ENCODE results near the gene UTS2B.

Gene UTS2B

DNA sequence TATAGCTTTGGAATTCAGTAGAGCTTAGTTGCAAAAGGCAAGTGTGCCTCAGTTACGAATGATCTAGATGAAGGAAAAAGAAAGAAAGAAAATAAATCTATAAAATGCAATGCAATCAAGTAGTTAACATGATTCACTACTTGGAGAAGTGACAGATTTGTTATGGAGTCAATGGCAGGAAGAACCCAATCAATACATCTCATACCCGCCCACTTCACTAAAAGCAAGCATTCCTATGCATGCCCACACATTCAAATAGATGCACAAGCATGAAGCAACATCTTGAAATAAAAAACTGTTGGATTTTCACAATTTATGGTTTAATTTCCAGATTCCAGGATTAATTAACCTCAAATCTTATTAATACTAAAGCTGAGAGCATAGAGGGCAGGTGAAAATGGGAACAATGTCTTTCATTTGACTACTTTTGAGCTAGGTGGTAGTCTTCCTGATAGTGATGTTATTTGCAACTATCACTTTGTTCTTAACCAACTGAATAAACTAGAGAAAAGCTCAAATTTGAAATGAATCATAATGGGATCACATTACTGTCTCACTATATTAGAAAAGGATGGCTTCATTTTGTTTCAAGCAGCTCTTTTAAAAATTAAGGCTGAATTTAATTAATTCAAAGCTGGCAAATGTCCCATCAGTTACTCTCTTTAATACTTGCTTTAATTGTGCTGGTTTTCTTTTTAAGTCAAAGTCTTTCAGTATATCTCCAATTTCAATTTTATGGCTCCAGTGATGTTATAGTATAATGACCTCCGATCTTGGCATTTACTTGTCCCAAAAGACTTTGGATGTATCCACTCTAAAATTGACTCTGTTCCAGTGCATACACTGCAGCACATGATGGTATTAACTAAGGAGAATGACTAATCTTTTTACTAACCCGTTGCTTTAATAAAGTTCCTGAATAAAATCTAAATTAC is 47.8 kb downstream of the UTS2B start:
- H3K36me3 ChIP-seq (ENCODE audit: insufficient read depth, low read length), result no peaks in the 10 kb centered on the region
- no peak overlapping the region for H3K4me3 ChIP-seq (ENCODE audit: low read length, poor library complexity, severe bottlenecking)
- no peaks in the 10 kb centered on the region for H3F3A ChIP-seq (ENCODE audit: low read depth)
- H3K9me2 ChIP-seq (replicated peaks; ENCODE audit: low read depth, low read length), result no peaks in the 10 kb centered on the region
- no peaks in the 10 kb centered on the region for H3K9me3 ChIP-seq (ENCODE audit: insufficient read depth, low read depth, low read length)
- no peaks in the 10 kb centered on the region for H3K79me2 ChIP-seq (ENCODE audit: insufficient read depth, low read length)
- no peaks in the 10 kb centered on the region for H3K4me1 ChIP-seq (ENCODE audit: insufficient read depth, low read length, poor library complexity, severe bottlenecking)
- H3K27me3 ChIP-seq (ENCODE audit: insufficient read depth, low read length, poor library complexity, severe bottlenecking), result no peaks in the 10 kb centered on the region
- no peak overlapping the region for H3K4me2 ChIP-seq (ENCODE audit: low read depth, low read length, poor library complexity, severe bottlenecking)
- H4K20me1 ChIP-seq (ENCODE audit: insufficient read depth, low read length, poor library complexity, severe bottlenecking), result no peaks in the 10 kb centered on the region
- TF ChIP-seq, protein P1, sequence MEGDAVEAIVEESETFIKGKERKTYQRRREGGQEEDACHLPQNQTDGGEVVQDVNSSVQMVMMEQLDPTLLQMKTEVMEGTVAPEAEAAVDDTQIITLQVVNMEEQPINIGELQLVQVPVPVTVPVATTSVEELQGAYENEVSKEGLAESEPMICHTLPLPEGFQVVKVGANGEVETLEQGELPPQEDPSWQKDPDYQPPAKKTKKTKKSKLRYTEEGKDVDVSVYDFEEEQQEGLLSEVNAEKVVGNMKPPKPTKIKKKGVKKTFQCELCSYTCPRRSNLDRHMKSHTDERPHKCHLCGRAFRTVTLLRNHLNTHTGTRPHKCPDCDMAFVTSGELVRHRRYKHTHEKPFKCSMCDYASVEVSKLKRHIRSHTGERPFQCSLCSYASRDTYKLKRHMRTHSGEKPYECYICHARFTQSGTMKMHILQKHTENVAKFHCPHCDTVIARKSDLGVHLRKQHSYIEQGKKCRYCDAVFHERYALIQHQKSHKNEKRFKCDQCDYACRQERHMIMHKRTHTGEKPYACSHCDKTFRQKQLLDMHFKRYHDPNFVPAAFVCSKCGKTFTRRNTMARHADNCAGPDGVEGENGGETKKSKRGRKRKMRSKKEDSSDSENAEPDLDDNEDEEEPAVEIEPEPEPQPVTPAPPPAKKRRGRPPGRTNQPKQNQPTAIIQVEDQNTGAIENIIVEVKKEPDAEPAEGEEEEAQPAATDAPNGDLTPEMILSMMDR (conservative IDR thresholded peaks at IDR 0.05; ENCODE audit: low read length), result no peak
- TF ChIP-seq EZH2phosphoT487 (IDR thresholded peaks at IDR 0.05; ENCODE audit: borderline replicate concordance), result no peak
- no peak overlapping the region for H2AFZ ChIP-seq (ENCODE audit: low read length)
- H3K9ac ChIP-seq (ENCODE audit: low read depth, low read length, poor library complexity, severe bottlenecking), result no peak overlapping the region

DNA sequence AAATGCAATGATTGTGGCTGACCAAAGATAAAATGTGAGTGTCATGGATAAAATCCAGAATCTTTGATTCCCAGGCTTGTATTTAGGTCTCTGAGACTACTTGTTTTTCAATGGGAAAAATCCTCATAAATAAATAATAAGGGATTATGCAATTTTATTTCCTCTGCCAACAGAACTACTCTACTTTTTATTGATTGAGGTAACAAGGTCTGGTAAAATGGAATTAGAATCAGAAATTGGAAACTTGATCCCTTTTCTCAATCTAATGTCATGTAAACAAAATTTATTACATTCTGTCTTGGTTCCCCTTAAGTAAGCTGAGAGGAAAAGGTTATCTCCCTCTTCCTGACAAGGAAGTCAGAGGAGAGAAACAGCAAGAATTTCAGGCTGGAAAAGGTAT is 49.4 kb downstream of the UTS2B start:
- Histone ChIP-seq H3K9me2 (replicated peaks; ENCODE audit: low read depth, low read length) (no peaks in the 10 kb centered on the region), H2AFZ (ENCODE audit: low read length) (no peak overlapping the region), H3K4me1 (ENCODE audit: insufficient read depth, low read length, poor library complexity, severe bottlenecking) (no peaks in the 10 kb centered on the region), H3F3A (ENCODE audit: low read depth) (no peaks in the 10 kb centered on the region), H4K20me1 (ENCODE audit: insufficient read depth, low read length, poor library complexity, severe bottlenecking) (no peaks in the 10 kb centered on the region), H3K27me3 (ENCODE audit: insufficient read depth, low read length, poor library complexity, severe bottlenecking) (no peaks in the 10 kb centered on the region), H3K4me3 (ENCODE audit: low read length, poor library complexity, severe bottlenecking) (no peak overlapping the region), H3K79me2 (ENCODE audit: insufficient read depth, low read length) (no peaks in the 10 kb centered on the region), H3K9ac (ENCODE audit: low read depth, low read length, poor library complexity, severe bottlenecking) (no peak overlapping the region), H3K4me2 (ENCODE audit: low read depth, low read length, poor library complexity, severe bottlenecking) (no peak overlapping the region), H3K9me3 (ENCODE audit: insufficient read depth, low read depth, low read length) (no peaks in the 10 kb centered on the region), H3K36me3 (ENCODE audit: insufficient read depth, low read length) (no peaks in the 10 kb centered on the region)
- no peak for TF ChIP-seq EZH2phosphoT487 (IDR thresholded peaks at IDR 0.05; ENCODE audit: borderline replicate concordance)
- TF ChIP-seq, protein P1 (conservative IDR thresholded peaks at IDR 0.05; ENCODE audit: low read length), result no peak

DNA sequence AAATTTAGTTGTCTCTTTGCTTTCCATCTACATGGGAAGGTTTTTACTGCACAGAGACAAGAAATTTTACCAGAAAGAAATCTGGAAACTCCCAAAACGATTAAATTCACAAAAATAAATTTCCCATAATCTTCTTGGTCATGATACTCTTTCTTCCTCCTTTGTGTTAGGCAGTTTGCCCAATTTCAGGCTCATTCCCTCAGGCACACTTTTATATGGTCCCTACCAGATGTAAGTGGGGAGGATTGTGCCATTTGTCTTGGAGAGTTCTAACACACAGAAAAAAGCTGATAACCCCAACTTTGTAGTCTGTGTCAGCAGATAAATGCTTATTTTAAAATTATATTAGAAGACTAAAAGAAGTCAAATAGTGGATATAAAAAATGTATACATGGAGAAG is 50.2 kb downstream of the UTS2B start:
- H3K4me1 ChIP-seq (ENCODE audit: insufficient read depth, low read length, poor library complexity, severe bottlenecking), result no peaks in the 10 kb centered on the region
- no peak overlapping the region for H2AFZ ChIP-seq (ENCODE audit: low read length)
- no peaks in the 10 kb centered on the region for H3K9me3 ChIP-seq (ENCODE audit: insufficient read depth, low read depth, low read length)
- no peak overlapping the region for H3K9ac ChIP-seq (ENCODE audit: low read depth, low read length, poor library complexity, severe bottlenecking)
- H3K79me2 ChIP-seq (ENCODE audit: insufficient read depth, low read length), result no peaks in the 10 kb centered on the region
- TF ChIP-seq EZH2phosphoT487 (IDR thresholded peaks at IDR 0.05; ENCODE audit: borderline replicate concordance), result no peak
- TF ChIP-seq, protein P1 (conservative IDR thresholded peaks at IDR 0.05; ENCODE audit: low read length), result no peak
- no peaks in the 10 kb centered on the region for H3K27me3 ChIP-seq (ENCODE audit: insufficient read depth, low read length, poor library complexity, severe bottlenecking)
- no peaks in the 10 kb centered on the region for H3K36me3 ChIP-seq (ENCODE audit: insufficient read depth, low read length)
- H3K4me2 ChIP-seq (ENCODE audit: low read depth, low read length, poor library complexity, severe bottlenecking), result no peak overlapping the region
- H3F3A ChIP-seq (ENCODE audit: low read depth), result no peaks in the 10 kb centered on the region
- H4K20me1 ChIP-seq (ENCODE audit: insufficient read depth, low read length, poor library complexity, severe bottlenecking), result no peaks in the 10 kb centered on the region
- H3K4me3 ChIP-seq (ENCODE audit: low read length, poor library complexity, severe bottlenecking), result no peak overlapping the region
- no peaks in the 10 kb centered on the region for H3K9me2 ChIP-seq (replicated peaks; ENCODE audit: low read depth, low read length)

Data from Loucy (cell line).